ENCODE data around the gene HOXB3.

HOXB3 gene

DNA sequence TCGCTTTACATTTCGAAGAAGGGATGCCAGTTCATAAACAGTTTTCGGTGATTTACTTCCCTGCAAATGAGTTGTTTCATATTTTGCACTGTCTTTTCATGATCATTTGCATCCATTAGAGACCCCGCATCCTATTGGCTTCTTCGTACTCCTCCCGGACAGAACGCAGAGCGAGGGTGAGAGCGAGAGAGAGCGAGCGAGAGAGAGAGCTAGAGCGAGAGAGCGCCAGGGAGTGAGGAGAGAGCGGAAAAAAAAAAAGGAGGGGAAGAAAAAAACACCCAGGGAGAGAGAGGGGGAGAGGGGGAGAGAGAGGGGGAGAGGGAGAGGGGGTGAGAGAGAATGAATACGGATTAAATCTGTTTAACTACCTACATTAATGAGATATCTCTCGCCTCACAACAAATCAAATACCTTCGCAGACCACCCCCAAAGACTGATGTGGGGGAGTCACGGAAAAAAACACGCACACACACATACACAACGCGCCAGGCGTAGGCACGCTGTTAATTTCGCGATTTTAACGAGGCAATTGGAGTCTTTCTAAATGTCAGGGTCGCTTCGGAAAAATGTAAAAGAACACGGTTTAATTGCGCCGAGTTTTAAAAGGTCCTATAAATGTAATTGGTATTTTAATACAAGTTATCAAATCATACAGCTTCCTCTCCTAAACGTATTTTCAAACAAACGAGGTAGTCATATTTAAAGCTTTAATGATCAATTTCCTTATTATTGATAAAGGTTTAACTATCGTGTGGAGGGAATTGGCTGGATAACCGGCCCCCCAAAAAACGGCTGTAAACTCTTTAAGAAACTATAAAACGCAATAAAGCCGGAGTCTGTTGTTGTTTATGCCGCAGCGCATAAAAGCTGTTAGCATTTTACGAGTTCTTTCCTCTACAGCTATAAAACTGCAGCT is 25.3 kb upstream of the HOXB3 start, which contains the start of gene HOXB8:
Gene HOXB8 (minus strand): TSS at position 246 of the 916 bp plus-strand sequence. CDS start 588 bp downstream, outside the sequence.
- DNase-seq (ENCODE audit: low read depth), result no peak
- H3K9me3 ChIP-seq (ENCODE audit: control insufficient read depth, low read length), result no peaks in the 10 kb centered on the region
- peak within 1 kb of the TSS; percentile 85 for H3K9ac ChIP-seq (ENCODE audit: low read length)
- peaks cover 12% of the 10 kb centered on the region for H3K4me1 ChIP-seq (ENCODE audit: control insufficient read depth, insufficient read depth, low read length)
- H3K36me3 ChIP-seq (ENCODE audit: control insufficient read depth, insufficient read depth, low read length, severe bottlenecking), result no peaks in the 10 kb centered on the region
- peak within 1 kb of the TSS; percentile 75 for H3K4me3 ChIP-seq (ENCODE audit: low read length)
- peaks cover 40% of the 10 kb centered on the region for H3K27me3 ChIP-seq (replicated peaks; ENCODE audit: control insufficient read depth, insufficient read depth, low read length)

DNA sequence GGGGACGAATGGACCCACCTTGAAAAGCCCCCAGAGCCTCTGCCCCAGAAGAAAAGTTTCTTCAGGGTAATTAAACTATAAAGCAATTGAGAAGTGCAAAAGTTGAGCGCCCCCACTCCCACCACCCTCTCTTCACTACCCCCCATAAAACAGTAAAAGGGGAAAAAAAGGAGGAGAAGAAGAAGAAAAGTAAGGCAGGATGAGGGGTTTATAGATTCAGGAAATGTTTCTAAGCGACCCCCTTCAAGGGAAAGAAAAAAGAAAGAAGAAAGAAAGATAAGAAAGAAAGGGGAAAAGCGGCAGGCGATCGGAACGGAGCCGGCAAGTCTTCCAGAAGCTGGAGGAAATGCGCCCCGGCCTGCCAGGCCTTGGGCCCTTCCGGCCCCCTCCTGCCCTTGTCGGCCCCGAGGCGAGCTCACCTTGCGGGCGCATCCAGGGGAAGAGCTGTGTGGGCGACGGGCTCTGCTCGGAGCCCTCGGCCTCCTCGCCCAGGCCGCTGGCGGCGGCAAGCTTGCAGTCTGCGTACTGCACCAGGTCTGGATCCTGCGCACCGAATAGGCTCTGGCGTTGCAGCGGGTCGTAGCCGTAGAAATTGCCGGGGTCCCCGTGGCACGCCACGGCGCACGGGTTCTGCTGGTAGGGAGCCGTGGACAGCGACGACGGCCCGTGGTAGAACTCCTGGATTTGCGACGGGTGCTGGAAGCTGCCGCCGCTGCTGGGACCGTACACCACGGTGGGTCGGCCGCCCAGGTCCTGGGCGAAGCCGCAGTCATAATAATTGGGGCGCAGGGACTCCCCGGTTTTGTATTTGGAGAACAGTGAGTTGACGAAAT is 24.0 kb upstream of the HOXB3 start:
- Histone ChIP-seq H3K27me3 (replicated peaks; ENCODE audit: control insufficient read depth, insufficient read depth, low read length) (peaks cover 30% of the 10 kb centered on the region), H3K9me3 (ENCODE audit: control insufficient read depth, low read length) (no peaks in the 10 kb centered on the region), H3K36me3 (ENCODE audit: control insufficient read depth, insufficient read depth, low read length, severe bottlenecking) (no peaks in the 10 kb centered on the region), H3K9ac (ENCODE audit: low read length) (peak overlapping the region; percentile 85), H3K4me3 (ENCODE audit: low read length) (peak overlapping the region; percentile 75), H3K4me1 (ENCODE audit: control insufficient read depth, insufficient read depth, low read length) (peaks cover 22% of the 10 kb centered on the region)
- DNase-seq (ENCODE audit: low read depth), result no peak

DNA sequence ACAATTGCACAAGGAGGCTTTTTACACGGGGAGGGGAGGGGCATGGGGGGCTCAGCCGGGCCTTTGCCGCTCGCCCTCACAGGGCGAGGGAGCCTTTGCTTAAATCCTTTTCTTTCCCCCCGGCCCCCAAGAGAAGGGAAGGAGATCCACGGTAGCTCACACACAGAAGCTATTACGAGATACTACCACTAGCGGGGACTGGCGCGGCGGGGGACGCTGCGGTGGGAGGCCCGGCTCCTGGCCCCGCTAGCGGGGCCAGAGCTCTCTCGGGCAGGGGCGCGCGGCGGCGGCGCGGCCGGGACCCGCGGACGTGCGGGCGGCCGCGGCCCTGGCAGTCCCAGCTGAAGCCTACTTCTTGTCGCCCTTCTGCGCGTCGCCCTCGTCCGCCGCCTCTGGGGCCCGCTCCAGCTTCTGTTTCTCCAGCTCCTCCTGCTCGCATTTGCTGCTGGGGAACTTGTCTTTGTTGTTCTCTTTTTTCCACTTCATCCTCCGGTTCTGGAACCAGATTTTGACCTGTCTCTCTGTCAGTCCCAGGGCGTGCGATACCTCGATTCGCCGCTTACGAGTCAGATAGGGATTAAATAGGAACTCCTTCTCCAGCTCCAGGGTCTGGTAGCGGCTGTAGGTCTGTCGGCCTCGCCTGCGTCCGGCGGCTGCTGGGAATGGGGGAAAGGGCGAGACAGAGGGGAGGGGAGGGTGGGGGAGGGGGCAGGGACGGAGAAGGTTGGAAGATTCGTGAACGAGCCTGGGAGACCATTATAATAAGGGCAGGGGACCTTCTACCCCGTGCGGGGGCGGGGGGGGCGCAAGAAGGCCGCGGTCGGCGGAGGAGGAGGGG is 23.0 kb upstream of the HOXB3 start:
- H3K4me1 ChIP-seq (ENCODE audit: control insufficient read depth, insufficient read depth, low read length), result peaks cover 22% of the 10 kb centered on the region
- DNase-seq (ENCODE audit: low read depth), result no peak
- peaks cover 27% of the 10 kb centered on the region for H3K27me3 ChIP-seq (replicated peaks; ENCODE audit: control insufficient read depth, insufficient read depth, low read length)
- peak overlapping the region; percentile 94 for H3K9ac ChIP-seq (ENCODE audit: low read length)
- no peaks in the 10 kb centered on the region for H3K9me3 ChIP-seq (ENCODE audit: control insufficient read depth, low read length)
- no peaks in the 10 kb centered on the region for H3K36me3 ChIP-seq (ENCODE audit: control insufficient read depth, insufficient read depth, low read length, severe bottlenecking)
- H3K4me3 ChIP-seq (ENCODE audit: low read length), result peak overlapping the region; percentile 86

GRCh38 chr17:48612456-48612853 is 22.4 kb upstream of the HOXB3 start:
- Histone ChIP-seq H3K27me3 (replicated peaks; ENCODE audit: control insufficient read depth, insufficient read depth, low read length) (peaks cover 21% of the 10 kb centered on the region), H3K9ac (ENCODE audit: low read length) (peak overlapping the region; percentile 94), H3K4me1 (ENCODE audit: control insufficient read depth, insufficient read depth, low read length) (peaks cover 18% of the 10 kb centered on the region), H3K4me3 (ENCODE audit: low read length) (peak overlapping the region; percentile 86), H3K36me3 (ENCODE audit: control insufficient read depth, insufficient read depth, low read length, severe bottlenecking) (no peaks in the 10 kb centered on the region), H3K9me3 (ENCODE audit: control insufficient read depth, low read length) (no peaks in the 10 kb centered on the region)
- no peak for DNase-seq (ENCODE audit: low read depth)

DNA sequence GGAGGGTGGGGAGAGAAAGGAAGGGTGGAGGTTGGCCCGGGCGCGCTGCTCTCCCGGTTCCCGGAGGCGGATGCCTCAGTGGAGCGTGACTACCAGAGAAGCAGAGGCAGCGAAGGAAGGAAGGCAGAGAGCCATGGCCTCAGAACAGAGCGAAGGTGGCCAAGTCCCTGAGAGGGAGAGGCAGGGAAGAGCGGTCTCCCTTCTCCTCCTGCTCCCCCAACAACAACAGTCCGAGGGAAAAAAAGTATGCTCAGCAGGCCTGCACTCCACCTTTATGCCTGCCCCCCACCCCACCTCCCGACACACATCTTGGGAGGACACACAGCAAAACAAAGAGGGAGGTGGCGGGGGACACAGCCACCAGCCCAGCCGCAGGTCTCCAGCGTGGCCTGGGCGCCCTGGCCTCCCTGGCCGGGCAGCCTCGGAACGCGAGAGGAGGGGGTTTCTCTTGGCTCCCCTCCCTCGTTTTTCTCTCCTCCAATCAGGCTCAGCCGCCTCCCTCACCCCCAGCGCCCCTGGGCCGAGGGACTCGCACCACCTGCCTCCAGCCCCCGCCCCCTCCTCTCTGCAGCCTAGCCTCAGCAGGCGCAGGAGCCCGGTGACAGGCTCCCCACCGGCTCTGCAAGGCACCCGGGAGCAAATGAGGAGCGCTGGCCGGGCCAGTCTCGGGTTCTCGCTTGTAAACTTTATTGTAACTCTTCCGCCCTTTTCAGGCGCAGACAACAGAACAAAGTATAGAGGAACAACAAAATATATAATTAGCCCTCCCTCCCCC is 21.8 kb upstream of the HOXB3 start:
- Histone ChIP-seq H3K4me3 (ENCODE audit: low read length) (peak overlapping the region; percentile 86), H3K9me3 (ENCODE audit: control insufficient read depth, low read length) (no peaks in the 10 kb centered on the region), H3K9ac (ENCODE audit: low read length) (peak overlapping the region; percentile 94), H3K27me3 (replicated peaks; ENCODE audit: control insufficient read depth, insufficient read depth, low read length) (peaks cover 16% of the 10 kb centered on the region), H3K4me1 (ENCODE audit: control insufficient read depth, insufficient read depth, low read length) (peaks cover 18% of the 10 kb centered on the region), H3K36me3 (ENCODE audit: control insufficient read depth, insufficient read depth, low read length, severe bottlenecking) (no peaks in the 10 kb centered on the region)
- DNase-seq (ENCODE audit: low read depth), result no peak

- no peak for DNase-seq (ENCODE audit: low read depth)
- peaks cover 23% of the 10 kb centered on the region for H3K4me1 ChIP-seq (ENCODE audit: control insufficient read depth, insufficient read depth, low read length)
- peak overlapping the region; percentile 86 for H3K4me3 ChIP-seq (ENCODE audit: low read length)
- H3K36me3 ChIP-seq (ENCODE audit: control insufficient read depth, insufficient read depth, low read length, severe bottlenecking), result no peaks in the 10 kb centered on the region
- H3K9me3 ChIP-seq (ENCODE audit: control insufficient read depth, low read length), result no peaks in the 10 kb centered on the region
- peaks cover 10% of the 10 kb centered on the region for H3K27me3 ChIP-seq (replicated peaks; ENCODE audit: control insufficient read depth, insufficient read depth, low read length)
- H3K9ac ChIP-seq (ENCODE audit: low read length), result peak overlapping the region; percentile 94
These were observed 21.2 kb upstream of the HOXB3 start for GRCh38 chr17:48611213-48611612.

DNA sequence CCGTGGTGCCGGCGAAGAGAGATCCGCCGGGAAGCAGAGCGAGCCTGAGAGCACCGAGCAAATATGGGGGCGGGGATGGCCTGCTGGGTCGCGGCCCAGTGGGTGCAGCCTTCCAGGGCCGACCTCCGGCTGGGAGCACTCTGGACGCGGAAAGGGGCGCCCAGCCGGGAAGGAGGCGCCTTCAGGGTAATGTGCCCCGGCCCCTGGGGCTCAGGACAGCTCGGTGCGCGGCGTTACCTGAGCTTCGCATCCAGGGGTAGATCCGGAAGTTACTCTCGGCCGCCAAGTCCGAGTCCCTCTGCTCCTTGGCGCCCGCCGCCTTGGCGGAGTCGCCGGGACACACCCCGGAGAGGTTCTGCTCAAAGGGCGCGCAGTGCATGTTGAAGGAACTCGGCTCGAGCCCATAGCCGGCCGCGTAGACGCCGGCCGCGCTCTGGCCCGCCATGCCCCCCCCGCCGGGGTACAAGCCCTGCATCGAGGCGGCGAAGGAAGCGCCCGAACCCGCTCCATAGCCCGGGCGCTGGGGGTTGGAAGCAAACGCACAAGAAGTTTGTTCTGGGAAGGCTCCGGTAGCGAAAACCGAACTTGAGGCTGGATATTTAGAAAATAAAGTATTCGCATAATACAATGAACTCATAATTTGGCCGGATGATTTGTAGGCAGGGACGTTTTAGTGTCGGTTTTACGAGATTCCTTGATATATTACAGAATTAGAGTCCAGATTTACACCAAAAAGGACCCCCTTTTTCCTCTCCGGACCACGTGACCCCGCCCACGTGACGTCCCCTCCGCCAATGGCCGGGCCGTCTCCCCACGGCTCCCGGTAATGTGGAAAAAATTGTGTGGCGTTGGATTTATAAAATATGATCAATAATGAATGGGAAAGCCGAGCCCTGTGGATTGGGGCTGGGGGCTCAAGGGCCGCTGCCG is 20.5 kb upstream of the HOXB3 start, which contains the start of gene HOXB7:
Gene HOXB7 (minus strand): TSS at position 736 of the 930 bp plus-strand sequence. CDS start 99 bp downstream, at position 637.
- no peak for DNase-seq (ENCODE audit: low read depth)
- H3K9ac ChIP-seq (ENCODE audit: low read length), result peak within 1 kb of the TSS; percentile 94
- no peaks in the 10 kb centered on the region for H3K9me3 ChIP-seq (ENCODE audit: control insufficient read depth, low read length)
- H3K36me3 ChIP-seq (ENCODE audit: control insufficient read depth, insufficient read depth, low read length, severe bottlenecking), result no peaks in the 10 kb centered on the region
- H3K4me1 ChIP-seq (ENCODE audit: control insufficient read depth, insufficient read depth, low read length), result peaks cover 27% of the 10 kb centered on the region
- H3K27me3 ChIP-seq (replicated peaks; ENCODE audit: control insufficient read depth, insufficient read depth, low read length), result peaks cover 4% of the 10 kb centered on the region
- peak within 1 kb of the TSS; percentile 86 for H3K4me3 ChIP-seq (ENCODE audit: low read length)

DNA sequence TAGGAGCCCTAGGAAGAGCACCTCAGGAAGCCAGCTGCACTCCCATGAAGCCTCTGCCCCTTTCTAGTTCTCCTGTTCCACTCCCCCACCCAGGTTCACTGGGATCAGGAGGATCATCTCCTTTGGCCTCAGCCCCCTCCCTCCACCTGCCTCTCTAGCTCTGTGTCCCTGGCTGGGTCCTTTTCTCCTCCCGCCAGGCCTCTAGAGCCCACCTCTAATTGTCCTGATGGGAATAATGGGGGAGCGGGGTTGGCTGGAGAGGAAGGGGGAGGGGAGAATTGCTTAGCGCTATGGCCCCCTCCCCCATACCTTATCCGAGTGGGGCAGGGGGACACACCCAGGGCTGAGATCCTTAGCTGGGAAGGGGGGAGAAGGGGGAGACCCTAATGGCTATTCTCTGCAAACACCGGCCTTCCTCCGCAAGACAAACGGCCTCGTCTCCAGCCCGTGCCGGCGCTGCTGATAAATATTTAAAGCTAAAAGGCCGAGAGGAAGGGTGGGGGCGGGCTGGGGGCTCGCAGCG is 19.8 kb upstream of the HOXB3 start:
- Histone ChIP-seq H3K4me3 (ENCODE audit: low read length) (peak overlapping the region; percentile 86), H3K4me1 (ENCODE audit: control insufficient read depth, insufficient read depth, low read length) (peaks cover 33% of the 10 kb centered on the region), H3K36me3 (ENCODE audit: control insufficient read depth, insufficient read depth, low read length, severe bottlenecking) (no peaks in the 10 kb centered on the region), H3K27me3 (replicated peaks; ENCODE audit: control insufficient read depth, insufficient read depth, low read length) (no peaks in the 10 kb centered on the region), H3K9ac (ENCODE audit: low read length) (peak overlapping the region; percentile 94), H3K9me3 (ENCODE audit: control insufficient read depth, low read length) (no peaks in the 10 kb centered on the region)
- no peak for DNase-seq (ENCODE audit: low read depth)

GRCh38 chr17:48609033-48609432 is 19.0 kb upstream of the HOXB3 start:
- H3K9ac ChIP-seq (ENCODE audit: low read length), result peak overlapping the region; percentile 94
- H3K36me3 ChIP-seq (ENCODE audit: control insufficient read depth, insufficient read depth, low read length, severe bottlenecking), result no peaks in the 10 kb centered on the region
- peaks cover 33% of the 10 kb centered on the region for H3K4me1 ChIP-seq (ENCODE audit: control insufficient read depth, insufficient read depth, low read length)
- H3K9me3 ChIP-seq (ENCODE audit: control insufficient read depth, low read length), result no peaks in the 10 kb centered on the region
- no peak for DNase-seq (ENCODE audit: low read depth)
- H3K27me3 ChIP-seq (replicated peaks; ENCODE audit: control insufficient read depth, insufficient read depth, low read length), result no peaks in the 10 kb centered on the region
- peak overlapping the region; percentile 86 for H3K4me3 ChIP-seq (ENCODE audit: low read length)

All from adipocyte (in vitro differentiated cells).